DND-41 (cell line): ENCODE results near the gene DYNC1I1.

Experiments used
- CTCF ChIP-seq: IDR thresholded peaks from 2 replicates; pipeline ENCODE4 v1.5.1; 2012; ENCODE audit warnings: borderline replicate concordance, low read length, moderate library complexity, mild to moderate bottlenecking; ENCODE audit not compliant: poor library complexity, severe bottlenecking; ENCODE audit errors: extremely low read depth
- EZH2 ChIP-seq: IDR thresholded peaks from 3 replicates; pipeline ENCODE4 v1.6.1; 2012; ENCODE audit warnings: borderline replicate concordance, low read depth, mild to moderate bottlenecking, moderate library complexity, low read length, inconsistent platforms; ENCODE audit not compliant: severe bottlenecking

DNA sequence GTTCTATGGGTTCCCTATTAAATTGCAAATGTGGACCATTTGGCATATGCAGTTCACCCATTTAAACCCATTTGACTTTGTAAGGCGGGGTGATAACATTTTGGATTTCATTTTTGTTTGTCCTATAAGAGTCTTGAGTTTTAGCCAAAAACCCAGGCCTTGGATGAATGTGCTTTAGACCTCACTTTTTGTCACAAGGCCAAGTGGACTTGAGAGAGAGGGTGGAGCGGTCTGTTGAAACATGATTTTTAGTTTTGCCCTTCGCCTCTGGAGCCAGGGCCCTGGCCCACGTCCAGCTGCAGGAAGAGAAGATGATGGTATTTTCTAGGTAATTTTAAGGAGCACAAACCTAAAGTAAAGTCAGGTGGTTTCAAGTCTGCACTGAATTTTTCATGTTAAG, 289.5 kb downstream of the DYNC1I1 start:
- TF ChIP-seq CTCF (no peak), EZH2 (no peak)
